Suppressor macrophage treated with lipopolysaccharide for 1 hour (primary cell): Measurements from ENCODE around the gene SMYD3.
"Not testable (repeated sequence)": the region's sequence is repeated elsewhere in the genome, so short reads cannot be mapped to it uniquely, and the experiment has no call there.

ENCODE experiments used
- DNase-seq, 3 donors: peaks; one replicate each; pipeline ENCODE4 v3.0.0-alpha.2; 2020 to 2022

The SMYD3 gene

GRCh38 chr1:245779797-245780755, 727.0 kb downstream of the SMYD3 start:
- DNase-seq: no peak

- no peak for DNase-seq
These were observed 729.3 kb downstream of the SMYD3 start for GRCh38 chr1:245777752-245778151.

- no peak for DNase-seq
These were observed 730.3 kb downstream of the SMYD3 start for GRCh38 chr1:245776694-245777332.

- no peak for DNase-seq
These were observed 730.9 kb downstream of the SMYD3 start for GRCh38 chr1:245776139-245776538.

- DNase-seq: not testable (repeated sequence)
These were observed 732.1 kb downstream of the SMYD3 start for GRCh38 chr1:245774931-245775330.

GRCh38 chr1:245774196-245774595, 732.9 kb downstream of the SMYD3 start:
- DNase-seq: no peak

GRCh38 chr1:245773344-245773743, 733.7 kb downstream of the SMYD3 start:
- DNase-seq: no peak

- DNase-seq: no peak
These were observed 734.3 kb downstream of the SMYD3 start for GRCh38 chr1:245772739-245773138.

- DNase-seq: no peak
These were observed 734.8 kb downstream of the SMYD3 start for GRCh38 chr1:245772325-245772724.

- DNase-seq: no peak
These were observed 735.4 kb downstream of the SMYD3 start for GRCh38 chr1:245771511-245772281.

GRCh38 chr1:245770156-245770555, 736.9 kb downstream of the SMYD3 start:
- DNase-seq: no peak

GRCh38 chr1:245768596-245768995, 738.5 kb downstream of the SMYD3 start:
- no peak for DNase-seq

- DNase-seq: no peak
These were observed 741.7 kb downstream of the SMYD3 start for GRCh38 chr1:245765230-245766000.

- DNase-seq: no peak
These were observed 743.2 kb downstream of the SMYD3 start for GRCh38 chr1:245763873-245764331.

- DNase-seq: no peak
These were observed 744.6 kb downstream of the SMYD3 start for GRCh38 chr1:245762396-245762910.

GRCh38 chr1:245760301-245760700, 746.8 kb downstream of the SMYD3 start:
- DNase-seq: no peak

GRCh38 chr1:245754463-245754961, 752.6 kb downstream of the SMYD3 start:
- no peak for DNase-seq

- no peak for DNase-seq
These were observed 753.3 kb downstream of the SMYD3 start for GRCh38 chr1:245753807-245754206.

- DNase-seq: no peak
These were observed 754.5 kb downstream of the SMYD3 start for GRCh38 chr1:245752561-245752960.

- DNase-seq: no peak
These were observed 755.2 kb downstream of the SMYD3 start for GRCh38 chr1:245751726-245752470.

GRCh38 chr1:245751116-245751515, 756.0 kb downstream of the SMYD3 start:
- DNase-seq: no peak
